Right lobe of liver (tissue), 4 donors: Measurements from ENCODE around the gene ZKSCAN7.

Source experiments
- POLR2A ChIP-seq: fragments of 450-650 bp; IDR thresholded peaks from one replicate; pipeline ENCODE4 v1.6.1; 2017; ENCODE audit warnings: antibody characterized with exemption, mild to moderate bottlenecking
- TF ChIP-seq, protein P1 (sequence below), 4 donors: fragments of 200-600 bp in 3 of 4; fragments of 450-650 bp in 1 of 4; IDR thresholded peaks; one replicate each; pipeline versions ENCODE4 v1.5.1 to v1.8.0; 2016 to 2022; ENCODE audit warnings: antibody characterized with exemption in 4 of 4, mild to moderate bottlenecking in 2 of 4
- donor health status: DM: no; HTN: no; CAD: no.
- donor health status: DM: no; HTN: no; CAD: no.
- donor health status: DM: no; HTN: yes; CAD: no.

- TF ChIP-seq POLR2A, result no peak
- TF ChIP-seq, protein P1, sequence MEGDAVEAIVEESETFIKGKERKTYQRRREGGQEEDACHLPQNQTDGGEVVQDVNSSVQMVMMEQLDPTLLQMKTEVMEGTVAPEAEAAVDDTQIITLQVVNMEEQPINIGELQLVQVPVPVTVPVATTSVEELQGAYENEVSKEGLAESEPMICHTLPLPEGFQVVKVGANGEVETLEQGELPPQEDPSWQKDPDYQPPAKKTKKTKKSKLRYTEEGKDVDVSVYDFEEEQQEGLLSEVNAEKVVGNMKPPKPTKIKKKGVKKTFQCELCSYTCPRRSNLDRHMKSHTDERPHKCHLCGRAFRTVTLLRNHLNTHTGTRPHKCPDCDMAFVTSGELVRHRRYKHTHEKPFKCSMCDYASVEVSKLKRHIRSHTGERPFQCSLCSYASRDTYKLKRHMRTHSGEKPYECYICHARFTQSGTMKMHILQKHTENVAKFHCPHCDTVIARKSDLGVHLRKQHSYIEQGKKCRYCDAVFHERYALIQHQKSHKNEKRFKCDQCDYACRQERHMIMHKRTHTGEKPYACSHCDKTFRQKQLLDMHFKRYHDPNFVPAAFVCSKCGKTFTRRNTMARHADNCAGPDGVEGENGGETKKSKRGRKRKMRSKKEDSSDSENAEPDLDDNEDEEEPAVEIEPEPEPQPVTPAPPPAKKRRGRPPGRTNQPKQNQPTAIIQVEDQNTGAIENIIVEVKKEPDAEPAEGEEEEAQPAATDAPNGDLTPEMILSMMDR (IDR thresholded peaks at IDR 0.05), result no peak
Measured at GRCh38 chr3:44535364-44535763, 19.6 kb upstream of the ZKSCAN7 start.
